Thymus (tissue), 11 donors: Measurements from ENCODE around the gene ALCAM. TPM values are rescaled to one million over a fixed set of nuclear protein-coding genes. Genes with fewer than 3 reads are reported as not detected.

Source experiments
- DNase-seq, 9 donors: peaks; one replicate each; pipeline ENCODE4 v3.0.0-alpha.2; 2013; ENCODE audit warnings: low spot score in 9 of 9, low read depth in 6 of 9, missing footprints in 1 of 9
- H3K27ac ChIP-seq, 2 donors: one replicate each; pipeline ENCODE4 v1.5.1; 2013; ENCODE audit warnings: control low read depth in 1 of 2, low read depth in 1 of 2, low read length in 1 of 2, mild to moderate bottlenecking in 1 of 2, moderate library complexity in 1 of 2
- H3K27me3 ChIP-seq, 2 donors: one replicate each; pipeline ENCODE4 v1.5.1; 2013; ENCODE audit warnings: low read length in 1 of 2; ENCODE audit not compliant: control insufficient read depth in 2 of 2, insufficient read depth in 1 of 2
- H3K36me3 ChIP-seq, 2 donors: one replicate each; pipeline ENCODE4 v1.5.1; 2013; ENCODE audit warnings: low read length in 1 of 2, mild to moderate bottlenecking in 1 of 2, moderate library complexity in 1 of 2; ENCODE audit not compliant: control insufficient read depth in 2 of 2, insufficient read depth in 2 of 2
- H3K4me1 ChIP-seq, 2 donors: one replicate each; pipeline ENCODE4 v1.5.1; 2013; ENCODE audit warnings: low read length in 2 of 2; ENCODE audit not compliant: control insufficient read depth in 2 of 2, insufficient read depth in 2 of 2
- H3K4me3 ChIP-seq, 2 donors: one replicate each; pipeline ENCODE4 v1.5.1; 2013; ENCODE audit warnings: low read length in 2 of 2, control low read depth in 1 of 2, mild to moderate bottlenecking in 1 of 2
- H3K9me3 ChIP-seq, 2 donors: one replicate each; pipeline ENCODE4 v1.5.1; 2013; ENCODE audit warnings: low read length in 1 of 2, mild to moderate bottlenecking in 1 of 2; ENCODE audit not compliant: control insufficient read depth in 2 of 2, insufficient read depth in 1 of 2
- WGBS: extraction: QIAGEN DNeasy Blood & Tissue Kit; methylation state at CpG from one replicate; pipeline ENCODE4 v1.1.7; 2013; 5-methylcytosine and 5-hydroxymethylcytosine counted together
- polyA plus RNA-seq: library from polyadenylated mRNA; stranded (reverse); fragments of 200-250 nt; gene quantifications from one replicate; pipeline ENCODE4 v1.2.3, GENCODE V29; 2013
- total RNA-seq: library from RNA; stranded (reverse); fragments of 120-200 nt; gene quantifications from one replicate; pipeline ENCODE4 v1.2.4, GENCODE V29; 2013
- donor health status: healthy.

Gene ALCAM
- total and polyA plus RNA-seq, 2 donors: 28.4 to 38.3 TPM

- Histone ChIP-seq H3K4me3 (no peak overlapping the region), H3K4me1 (no peaks in the 10 kb centered on the region), H3K27me3 (no peaks in the 10 kb centered on the region), H3K36me3 (no peaks in the 10 kb centered on the region), H3K9me3 (no peaks in the 10 kb centered on the region), H3K27ac (no peak overlapping the region)
- no peak for DNase-seq
These were observed 107.0 kb downstream of the ALCAM start for GRCh38 chr3:105473521-105474223.

- no peak for DNase-seq
- Histone ChIP-seq H3K27ac (no peak overlapping the region), H3K27me3 (no peaks in the 10 kb centered on the region), H3K4me1 (no peaks in the 10 kb centered on the region), H3K9me3 (no peaks in the 10 kb centered on the region), H3K36me3 (no peaks in the 10 kb centered on the region), H3K4me3 (no peak overlapping the region)
- WGBS: 92% methylated on average over 1 of the region's 1 CpG
These were observed 114.1 kb downstream of the ALCAM start for GRCh38 chr3:105480768-105481167.

- H3K27me3 ChIP-seq: no peaks in the 10 kb centered on the region
- H3K4me3 ChIP-seq: no peak overlapping the region
- no peak for DNase-seq
- H3K9me3 ChIP-seq: no peaks in the 10 kb centered on the region
- H3K4me1 ChIP-seq: no peaks in the 10 kb centered on the region
- H3K27ac ChIP-seq: no peak overlapping the region
- H3K36me3 ChIP-seq: no peaks in the 10 kb centered on the region
- WGBS: 56% methylated on average over 1 of the region's 1 CpG
These were observed 116.8 kb downstream of the ALCAM start for GRCh38 chr3:105483476-105483875.

- no peak for DNase-seq
- Histone ChIP-seq H3K27me3 (no peaks in the 10 kb centered on the region), H3K27ac (no peak overlapping the region), H3K36me3 (no peaks in the 10 kb centered on the region), H3K9me3 (peaks cover 0 to 6% of the 10 kb centered on the region in 2 donors), H3K4me1 (no peaks in the 10 kb centered on the region), H3K4me3 (no peak overlapping the region)
- 98% methylated on average over 4 of the region's 4 CpGs for WGBS
These were observed 123.3 kb downstream of the ALCAM start for GRCh38 chr3:105490045-105490444.

GRCh38 chr3:105493305-105493892 is 126.7 kb downstream of the ALCAM start:
- no peak for DNase-seq
- Histone ChIP-seq H3K9me3 (peaks cover 0 to 6% of the 10 kb centered on the region in 2 donors), H3K4me1 (no peaks in the 10 kb centered on the region), H3K36me3 (no peaks in the 10 kb centered on the region), H3K27ac (no peak overlapping the region), H3K27me3 (no peaks in the 10 kb centered on the region), H3K4me3 (no peak overlapping the region)
- 96% methylated on average over 3 of the region's 3 CpGs for WGBS

- WGBS: 92% methylated on average over 2 of the region's 2 CpGs
- Histone ChIP-seq H3K27me3 (no peaks in the 10 kb centered on the region), H3K27ac (no peak overlapping the region), H3K4me1 (no peaks in the 10 kb centered on the region), H3K36me3 (no peaks in the 10 kb centered on the region), H3K9me3 (peaks cover 0 to 6% of the 10 kb centered on the region in 2 donors), H3K4me3 (no peak overlapping the region)
- DNase-seq: no peak
These were observed 128.3 kb downstream of the ALCAM start for GRCh38 chr3:105495021-105495420.

- no peak overlapping the region for H3K4me3 ChIP-seq
- no peak for DNase-seq
- H3K27ac ChIP-seq: no peak overlapping the region
- no peaks in the 10 kb centered on the region for H3K27me3 ChIP-seq
- no peaks in the 10 kb centered on the region for H3K36me3 ChIP-seq
- 90% methylated on average over 3 of the region's 3 CpGs for WGBS
- no peaks in the 10 kb centered on the region for H3K9me3 ChIP-seq
- no peaks in the 10 kb centered on the region for H3K4me1 ChIP-seq
These were observed 129.6 kb downstream of the ALCAM start for GRCh38 chr3:105496343-105496742.

GRCh38 chr3:105497386-105497785 is 130.7 kb downstream of the ALCAM start:
- 96% methylated on average over 4 of the region's 4 CpGs for WGBS
- H3K27ac ChIP-seq: no peak overlapping the region
- no peaks in the 10 kb centered on the region for H3K4me1 ChIP-seq
- H3K4me3 ChIP-seq: no peak overlapping the region
- H3K27me3 ChIP-seq: no peaks in the 10 kb centered on the region
- no peak for DNase-seq
- no peaks in the 10 kb centered on the region for H3K9me3 ChIP-seq
- H3K36me3 ChIP-seq: no peaks in the 10 kb centered on the region

GRCh38 chr3:105499961-105500360 is 133.3 kb downstream of the ALCAM start:
- no peak overlapping the region for H3K27ac ChIP-seq

More at GRCh38 chr3:105499961-105500360, 133.3 kb downstream of the ALCAM start:
- Histone ChIP-seq H3K27me3 (no peaks in the 10 kb centered on the region), H3K9me3 (no peaks in the 10 kb centered on the region), H3K36me3 (no peaks in the 10 kb centered on the region), H3K4me1 (no peaks in the 10 kb centered on the region), H3K4me3 (no peak overlapping the region)
- no peak for DNase-seq
- WGBS: 0% methylated on average over 1 of the region's 1 CpG
